H9 (cell line): Measurements from ENCODE around the gene TH. TPM values are rescaled to one million over a fixed set of nuclear protein-coding genes. Genes with fewer than 3 reads are reported as not detected.
"Not testable (repeated sequence)": the region's sequence is repeated elsewhere in the genome, so short reads cannot be mapped to it uniquely, and the experiment has no call there.

Experiments used
- DNase-seq: peaks from one replicate; pipeline ENCODE4 v3.0.0-alpha.2; 2017
- H2AFZ ChIP-seq: one replicate; pipeline ENCODE4 v1.6.1; 2013; ENCODE audit warnings: mild to moderate bottlenecking, low read length, control low read depth, moderate library complexity
- H2AK5ac ChIP-seq: 2 replicates; pipeline ENCODE4 v1.6.1; 2013; ENCODE audit warnings: low read length, control low read depth, mixed read lengths; ENCODE audit not compliant: insufficient read length
- H2BK120ac ChIP-seq: one replicate; pipeline ENCODE4 v1.6.1; 2013; ENCODE audit warnings: low read depth, mild to moderate bottlenecking, low read length, control low read depth, inconsistent platforms; ENCODE audit not compliant: poor library complexity, severe bottlenecking
- H2BK12ac ChIP-seq: 2 replicates; pipeline ENCODE4 v1.6.1; 2013; ENCODE audit warnings: low read length, control low read depth, mixed read lengths, low read depth; ENCODE audit not compliant: insufficient read length
- H2BK15ac ChIP-seq: 2 replicates; pipeline ENCODE4 v1.6.1; 2013; ENCODE audit warnings: low read depth, low read length, control low read depth
- H2BK20ac ChIP-seq: one replicate; pipeline ENCODE4 v1.6.1; 2013; ENCODE audit warnings: low read depth, mild to moderate bottlenecking, low read length, control low read depth, inconsistent platforms; ENCODE audit not compliant: poor library complexity, severe bottlenecking
- H2BK5ac ChIP-seq: 2 replicates; pipeline ENCODE4 v1.6.1; 2013; ENCODE audit warnings: low read length, control low read depth, mixed read lengths; ENCODE audit not compliant: insufficient read length
- H3K14ac ChIP-seq: 2 replicates; pipeline ENCODE4 v1.6.1; 2013; ENCODE audit warnings: low read length, control low read depth; ENCODE audit not compliant: insufficient read depth
- H3K18ac ChIP-seq: 2 replicates; pipeline ENCODE4 v1.6.1; 2013; ENCODE audit warnings: low read depth, mild to moderate bottlenecking, mixed read lengths, low read length, control low read depth; ENCODE audit not compliant: insufficient read length
- H3K23ac ChIP-seq: 2 replicates; pipeline ENCODE4 v1.6.1; 2013; ENCODE audit warnings: low read length, control low read depth, mixed read lengths, low read depth; ENCODE audit not compliant: insufficient read length
- H3K23me2 ChIP-seq: 2 replicates; pipeline ENCODE4 v1.6.1; 2013; ENCODE audit warnings: low read depth, mild to moderate bottlenecking, mixed read lengths, low read length, control low read depth; ENCODE audit not compliant: insufficient read length, poor library complexity, severe bottlenecking
- H3K27ac ChIP-seq: 2 replicates; pipeline ENCODE4 v1.5.1; 2013; ENCODE audit warnings: low read length, control low read depth, mixed read lengths, low read depth; ENCODE audit not compliant: insufficient read length
- H3K27me3 ChIP-seq: 2 replicates; pipeline ENCODE4 v1.6.1; 2013; ENCODE audit warnings: low read length, control low read depth, inconsistent platforms; ENCODE audit not compliant: insufficient read depth
- H3K4ac ChIP-seq: 2 replicates; pipeline ENCODE4 v1.6.1; 2013; ENCODE audit warnings: low read depth, mild to moderate bottlenecking, control low read depth, inconsistent platforms, low read length, moderate library complexity
- H3K4me1 ChIP-seq: 2 replicates; pipeline ENCODE4 v1.6.1; 2013; ENCODE audit warnings: low read length, control low read depth, inconsistent platforms; ENCODE audit not compliant: insufficient read depth
- H3K4me2 ChIP-seq: 2 replicates; pipeline ENCODE4 v1.6.1; 2013; ENCODE audit warnings: low read length, control low read depth, mixed read lengths; ENCODE audit not compliant: insufficient read length, insufficient read depth
- H3K56ac ChIP-seq: 2 replicates; pipeline ENCODE4 v1.6.1; 2013; ENCODE audit warnings: low read depth, mild to moderate bottlenecking, mixed read lengths, low read length, control low read depth; ENCODE audit not compliant: insufficient read length
- H3K79me1 ChIP-seq: 2 replicates; pipeline ENCODE4 v1.6.1; 2013; ENCODE audit warnings: low read depth, mild to moderate bottlenecking, moderate library complexity, low read length, control low read depth, inconsistent platforms; ENCODE audit not compliant: insufficient read depth, poor library complexity, severe bottlenecking
- H3K79me2 ChIP-seq: 2 replicates; pipeline ENCODE4 v1.6.1; 2013; ENCODE audit warnings: low read length, control low read depth, inconsistent platforms; ENCODE audit not compliant: insufficient read depth
- H3K9ac ChIP-seq: 2 replicates; pipeline ENCODE4 v1.6.1; 2013; ENCODE audit warnings: low read length, control low read depth, mixed read lengths; ENCODE audit not compliant: insufficient read length; ENCODE audit errors: extremely low read depth
- H3K9me3 ChIP-seq: one replicate; pipeline ENCODE4 v1.6.1; 2013; ENCODE audit warnings: low read depth, low read length, inconsistent platforms; ENCODE audit not compliant: control insufficient read depth
- H3T11ph ChIP-seq: one replicate; pipeline ENCODE4 v1.6.1; 2013; ENCODE audit warnings: mild to moderate bottlenecking, low read length, control low read depth, inconsistent platforms
- H4K20me1 ChIP-seq: one replicate; pipeline ENCODE4 v1.6.1; 2013; ENCODE audit not compliant: control insufficient read depth, insufficient read length, insufficient read depth
- H4K5ac ChIP-seq: 2 replicates; pipeline ENCODE4 v1.6.1; 2013; ENCODE audit warnings: low read depth, mild to moderate bottlenecking, mixed read lengths, low read length, control low read depth; ENCODE audit not compliant: insufficient read length
- H4K8ac ChIP-seq: replicated peaks from 2 replicates; pipeline ENCODE4 v1.6.1; 2013; ENCODE audit warnings: low read length, control low read depth, mixed read lengths, low read depth; ENCODE audit not compliant: insufficient read length
- H4K91ac ChIP-seq: 2 replicates; pipeline ENCODE4 v1.6.1; 2013; ENCODE audit warnings: low read depth, mild to moderate bottlenecking, moderate library complexity, mixed read lengths, low read length, control low read depth; ENCODE audit not compliant: insufficient read length
- H3K27ac Mint-ChIP-seq, 3 experiments: 2 replicates in 2 of 3; 3 replicates in 1 of 3; pipeline ENCODE4 v1.8.0; 2020 to 2021; ENCODE audit warnings: mixed read lengths in 3 of 3, mild to moderate bottlenecking in 1 of 3, moderate library complexity in 1 of 3
- H3K27me3 Mint-ChIP-seq: 2 replicates; pipeline ENCODE4 v1.8.0; 2021; ENCODE audit warnings: low read depth, mild to moderate bottlenecking, moderate library complexity, mixed read lengths
- H3K36me3 Mint-ChIP-seq, 3 experiments: 2 replicates in 2 of 3; 3 replicates in 1 of 3; pipeline ENCODE4 v1.8.0; 2020 to 2021; ENCODE audit warnings: low read depth in 3 of 3, mixed read lengths in 3 of 3; ENCODE audit not compliant: insufficient read depth in 1 of 3
- H3K4me1 Mint-ChIP-seq, 2 experiments: 2 replicates each; pipeline ENCODE4 v1.8.0; 2020; ENCODE audit warnings: mixed read lengths in 2 of 2
- H3K4me3 Mint-ChIP-seq, 2 experiments: 2 replicates in 1 of 2; 3 replicates in 1 of 2; pipeline ENCODE4 v1.8.0; 2020 to 2021; ENCODE audit warnings: mild to moderate bottlenecking in 2 of 2, mixed read lengths in 2 of 2, moderate library complexity in 1 of 2
- H3K9me3 Mint-ChIP-seq, 2 experiments: 2 replicates in 1 of 2; 3 replicates in 1 of 2; pipeline ENCODE4 v1.8.0; 2020; ENCODE audit warnings: mild to moderate bottlenecking in 2 of 2, mixed read lengths in 2 of 2, moderate library complexity in 1 of 2
- CTCF ChIP-seq: fragments of 200-600 bp; sonication (generic); conservative IDR thresholded peaks from 3 replicates; pipeline ENCODE4 v1.8.0; 2021; ENCODE audit warnings: antibody characterized with exemption, mild to moderate bottlenecking
- WGBS: extraction: QIAGEN DNeasy Blood & Tissue Kit; methylation state at CpG from one replicate; pipeline ENCODE4 v1.1.7; 2013; ENCODE audit warnings: missing lambda C conversion rate, low lambda C conversion rate, mixed read lengths; ENCODE audit not compliant: insufficient read length; ENCODE audit errors: extremely low coverage; 5-methylcytosine and 5-hydroxymethylcytosine counted together
- total RNA-seq: library from RNA; stranded (reverse); gene quantifications from 2 replicates; pipeline ENCODE4 v1.2.1, GENCODE V29; 2021

TH gene
- total RNA-seq, 1 experiment from 2014 or later: not detected

- Histone ChIP-seq H2BK120ac (no peak overlapping the region), H2AFZ (no peak overlapping the region), H3K27me3 (no peaks in the 10 kb centered on the region; the same call in 1 of the 2 replicates), H3T11ph (no peak overlapping the region), H3K14ac (no peak overlapping the region), H3K56ac (no peak overlapping the region), H3K4me2 (no peak overlapping the region), H3K4me1 (no peaks in the 10 kb centered on the region), H3K79me1 (no peaks in the 10 kb centered on the region), H3K9me3 (no peaks in the 10 kb centered on the region), H3K18ac (no peak overlapping the region), H2BK20ac (no peak overlapping the region), H3K9ac (no peak overlapping the region), H4K5ac (no peak overlapping the region), H4K8ac (no peak overlapping the region), H3K23me2 (no peaks in the 10 kb centered on the region), H2AK5ac (no peak overlapping the region), H3K23ac (no peak overlapping the region), H2BK5ac (no peak overlapping the region), H3K79me2 (no peaks in the 10 kb centered on the region), H4K20me1 (no peaks in the 10 kb centered on the region), H2BK15ac (no peak overlapping the region), H2BK12ac (no peak overlapping the region), H3K4ac (no peak overlapping the region), H3K27ac (no peak overlapping the region), H4K91ac (no peak overlapping the region)
- no peak overlapping the region for H3K4me3 Mint-ChIP-seq
- TF ChIP-seq CTCF: peak; percentile 97
- no peaks in the 10 kb centered on the region for H3K36me3 Mint-ChIP-seq
- H3K27ac Mint-ChIP-seq: no peak overlapping the region
- peak; percentile 76 for DNase-seq
- H3K4me1 Mint-ChIP-seq: peaks cover 0 to 5% of the 10 kb centered on the region in 2 experiments; a peak in 2 of 4 replicates
- no peaks in the 10 kb centered on the region for H3K9me3 Mint-ChIP-seq
- no CpG with 5 or more reads among the region's 24 CpGs for WGBS
- H3K27me3 Mint-ChIP-seq: peaks cover 34% of the 10 kb centered on the region
These were observed 23.5 kb upstream of the TH start for GRCh38 chr11:2194877-2195755.

- not testable (repeated sequence) for H3K14ac ChIP-seq, DNase-seq, H3K23me2 ChIP-seq, H3K9me3 Mint-ChIP-seq, H3K27ac ChIP-seq, H3K27me3 ChIP-seq, H3K4me1 ChIP-seq, H4K8ac ChIP-seq, H3K4me1 Mint-ChIP-seq, H2BK120ac ChIP-seq, H3K18ac ChIP-seq, H2BK12ac ChIP-seq, H2BK20ac ChIP-seq, H4K91ac ChIP-seq, H3K56ac ChIP-seq, H2BK5ac ChIP-seq, H4K5ac ChIP-seq, H3T11ph ChIP-seq, H3K23ac ChIP-seq, H3K4me2 ChIP-seq, H3K79me1 ChIP-seq, H3K27ac Mint-ChIP-seq, H3K9ac ChIP-seq, H3K9me3 ChIP-seq, H4K20me1 ChIP-seq, H3K79me2 ChIP-seq, H3K4me3 Mint-ChIP-seq, H2AFZ ChIP-seq, H3K4ac ChIP-seq, H3K36me3 Mint-ChIP-seq, H2BK15ac ChIP-seq, H2AK5ac ChIP-seq
- H3K27me3 Mint-ChIP-seq: peaks cover 34% of the 10 kb centered on the region
- WGBS: no CpG with 5 or more reads among the region's 20 CpGs
These were observed 22.4 kb upstream of the TH start for GRCh38 chr11:2193888-2194595.
